Measurements from ENCODE around the gene ZNF208.
"Not testable (repeated sequence)": the region's sequence is repeated elsewhere in the genome, so short reads cannot be mapped to it uniquely, and the experiment has no call there.

GRCh38 chr19:21884786-21885185, 126.0 kb downstream of the ZNF208 start:
- TF ChIP-seq CTCF (conservative IDR thresholded peaks at IDR 0.05 in 1 of 2, IDR thresholded peaks at IDR 0.05 in 1 of 2; ENCODE audit: extremely low read depth in 1 of 2, insufficient read depth in 1 of 2, low read depth in 1 of 2, low read length in 2 of 2); EZH2 (IDR thresholded peaks at IDR 0.05; ENCODE audit: borderline replicate concordance, low read length): not testable (repeated sequence)

All from mammary epithelial cell (primary cell).